ENCODE results near the gene RAB5IF.
"Not testable (repeated sequence)": the region's sequence is repeated elsewhere in the genome, so short reads cannot be mapped to it uniquely, and the experiment has no call there.

RAB5IF gene

DNA sequence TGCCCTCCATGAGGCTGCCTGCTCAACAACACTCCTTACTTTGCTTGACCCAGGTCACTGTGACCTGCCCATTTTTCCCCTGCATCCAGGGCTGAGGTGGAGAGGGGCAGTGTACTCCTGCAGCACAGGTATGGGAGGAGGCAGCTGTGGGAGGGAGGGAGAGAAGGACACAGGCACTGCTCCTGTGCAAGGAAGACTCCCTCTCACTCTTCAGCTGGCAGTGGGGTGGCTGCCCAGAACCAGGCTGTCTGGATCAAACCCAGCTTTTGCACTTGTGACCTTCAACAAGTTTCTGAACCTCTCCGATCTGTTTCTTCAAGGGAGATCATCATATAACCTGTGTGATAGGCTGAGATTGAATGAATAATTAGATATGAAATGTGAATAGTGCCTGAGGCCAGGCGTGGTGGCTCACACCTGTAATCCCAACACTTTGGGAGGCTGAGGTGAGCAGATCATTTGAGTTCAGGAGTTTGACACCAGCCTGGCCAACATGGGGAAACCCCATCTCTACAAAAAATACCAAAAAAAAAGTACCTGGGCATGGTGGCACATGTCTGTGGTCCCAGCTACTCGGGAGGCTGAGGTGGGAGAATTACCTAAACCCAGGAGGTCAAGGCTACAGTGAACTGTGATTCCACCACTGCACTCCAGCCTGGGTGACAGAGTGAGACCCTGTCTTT is 18.1 kb upstream of the RAB5IF start:
- no peak for DNase-seq (ENCODE audit: low read depth)

DNA sequence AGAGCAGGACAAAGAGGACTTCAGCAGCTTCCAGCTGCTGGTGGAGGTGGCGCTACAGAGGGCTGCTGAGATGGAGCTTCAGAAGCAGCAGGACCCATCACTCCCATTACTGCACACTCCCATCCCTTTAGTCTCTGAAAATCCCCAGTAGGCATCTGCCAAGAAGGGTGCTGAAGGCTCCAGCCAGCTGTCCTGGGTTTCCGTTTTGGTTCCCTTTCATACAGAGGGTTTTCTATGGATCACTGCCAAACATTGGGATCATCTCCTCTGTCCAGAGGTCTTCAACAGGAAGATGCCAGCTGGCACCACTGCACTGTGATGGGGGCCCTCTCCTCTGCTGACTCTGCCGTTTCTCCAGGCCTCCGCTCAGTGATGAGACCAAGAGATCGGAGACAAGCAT is 14.3 kb upstream of the RAB5IF start:
- DNase-seq (ENCODE audit: low read depth): no peak

DNA sequence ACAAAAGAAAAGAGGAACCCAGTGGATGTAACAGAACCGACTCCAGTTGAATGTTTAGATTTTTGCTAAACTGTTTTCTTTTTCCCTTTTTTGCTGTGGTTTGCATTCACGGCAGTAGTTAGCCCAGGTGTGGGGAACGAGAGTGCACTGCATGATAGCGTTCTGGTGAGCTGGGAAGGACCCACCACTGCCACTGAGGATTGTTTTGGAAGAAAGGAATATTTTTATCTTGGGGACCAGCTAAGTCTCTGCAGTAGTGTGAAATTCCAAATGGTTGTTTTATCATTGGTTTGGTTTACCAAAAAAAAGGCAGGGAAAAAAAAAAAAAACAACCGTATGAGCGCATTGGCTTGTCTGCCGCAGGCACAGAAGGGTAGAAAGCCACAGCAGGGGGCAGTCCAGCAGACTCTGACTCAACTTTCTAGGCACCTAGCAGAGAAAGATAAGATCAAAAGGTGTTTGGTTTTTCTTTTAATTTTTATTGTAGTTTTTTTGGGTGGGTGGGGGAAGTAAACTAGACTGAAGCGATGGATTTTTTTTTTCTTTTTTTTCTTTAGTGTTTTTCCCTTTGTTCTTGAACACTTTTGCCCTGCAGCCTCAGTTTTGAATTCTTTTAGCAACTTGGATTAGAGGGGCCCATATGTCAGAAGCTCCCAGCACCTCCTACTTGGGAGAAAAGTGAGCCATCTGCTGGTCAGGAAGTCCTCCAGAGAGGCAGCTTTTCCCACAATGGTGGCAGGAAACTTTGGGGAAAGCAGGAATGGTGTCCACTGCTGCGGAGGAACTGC is 13.5 kb upstream of the RAB5IF start:
- no peak for DNase-seq (ENCODE audit: low read depth)

DNA sequence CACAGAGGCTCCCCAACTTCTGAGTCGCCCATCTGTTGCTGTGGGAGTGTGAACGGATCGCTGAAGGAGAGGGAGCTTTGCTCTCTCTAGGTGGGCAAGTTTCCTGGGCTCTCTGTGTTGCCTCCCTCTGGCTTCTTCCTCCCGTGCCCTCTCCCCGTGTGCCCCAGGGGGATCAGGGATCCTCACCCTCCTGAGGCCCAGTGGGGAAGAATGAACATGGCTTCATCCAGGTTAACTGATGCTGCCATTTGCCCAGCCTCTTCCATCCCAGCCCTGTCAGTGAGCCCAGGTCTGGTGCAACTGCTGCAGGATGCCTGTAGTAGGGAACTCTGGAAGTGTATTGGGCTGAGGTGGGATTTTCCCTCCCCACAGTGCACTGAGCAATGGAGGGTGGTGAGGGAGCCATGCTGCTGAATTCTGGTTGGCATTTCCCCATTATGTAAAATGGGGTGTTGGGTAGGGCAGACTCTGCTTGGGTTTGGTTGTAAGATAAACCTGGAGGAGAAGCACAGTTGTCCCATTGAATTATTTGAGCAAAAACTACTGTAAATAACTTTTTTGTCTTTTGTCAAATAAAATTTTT is 12.1 kb upstream of the RAB5IF start:
- no peak for DNase-seq (ENCODE audit: low read depth)

DNA sequence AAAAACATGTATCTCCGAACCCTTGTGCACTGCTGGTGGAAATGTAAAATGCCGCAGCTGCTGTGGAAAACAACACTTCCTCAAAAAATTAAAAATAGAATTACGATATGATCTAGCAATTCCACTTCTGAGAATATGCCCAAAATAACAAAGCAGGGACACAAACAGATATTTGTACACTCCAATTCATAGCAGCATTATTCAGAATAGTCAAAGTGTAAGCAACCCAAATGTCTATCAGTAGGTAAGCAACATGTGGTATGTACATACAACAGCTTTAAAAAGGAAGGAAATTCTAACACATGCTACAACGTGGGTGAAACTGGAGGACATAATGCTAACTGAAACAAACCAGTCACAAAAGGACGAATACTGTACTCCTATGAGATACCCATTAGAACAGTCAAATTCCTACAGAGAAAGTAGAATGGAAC is 5.7 kb upstream of the RAB5IF start:
- no peak for DNase-seq (ENCODE audit: low read depth)

DNA sequence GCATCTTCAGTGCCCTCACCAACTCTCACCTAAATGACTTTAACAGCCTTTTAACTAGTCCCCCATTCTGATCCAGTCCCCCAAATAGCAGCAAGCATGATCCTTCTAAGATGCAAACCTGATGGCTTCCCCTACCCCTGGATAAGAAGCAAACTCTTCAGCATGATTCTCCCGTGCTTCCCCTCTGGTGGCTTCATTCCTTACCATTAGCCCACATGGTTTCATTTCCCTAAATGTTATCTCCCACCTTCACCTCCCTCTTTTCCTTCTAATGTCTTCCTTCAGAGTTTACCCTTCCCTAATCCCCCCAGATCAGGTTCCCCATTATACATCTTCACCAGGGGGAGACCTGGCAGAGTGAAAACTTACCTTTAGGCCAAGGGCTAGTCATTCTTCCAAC is 4.0 kb upstream of the RAB5IF start:
- no peak for DNase-seq (ENCODE audit: low read depth)

DNA sequence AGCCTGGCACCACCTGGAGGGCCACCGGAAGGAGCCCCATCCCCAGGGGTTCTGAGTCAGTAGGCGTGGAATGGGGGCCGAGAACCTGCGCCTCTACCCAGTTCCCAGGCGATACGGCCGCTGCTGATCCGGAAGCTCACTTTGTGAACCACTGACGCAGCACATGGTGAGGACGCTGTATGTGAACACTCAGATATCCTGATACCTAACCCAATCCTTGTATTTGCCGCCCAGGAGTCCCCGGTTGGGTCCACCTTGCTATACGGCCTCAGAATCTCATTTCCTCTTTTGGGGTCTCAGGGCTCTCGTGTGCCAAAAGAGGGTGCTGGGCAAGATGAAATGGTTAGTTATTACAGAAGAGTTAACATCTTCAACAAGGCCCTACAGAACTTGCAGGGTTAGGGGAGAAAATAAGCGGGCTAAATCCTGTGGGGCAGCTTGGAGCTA is 604 bp upstream of the RAB5IF start:
- DNase-seq (ENCODE audit: low read depth): no peak

DNA sequence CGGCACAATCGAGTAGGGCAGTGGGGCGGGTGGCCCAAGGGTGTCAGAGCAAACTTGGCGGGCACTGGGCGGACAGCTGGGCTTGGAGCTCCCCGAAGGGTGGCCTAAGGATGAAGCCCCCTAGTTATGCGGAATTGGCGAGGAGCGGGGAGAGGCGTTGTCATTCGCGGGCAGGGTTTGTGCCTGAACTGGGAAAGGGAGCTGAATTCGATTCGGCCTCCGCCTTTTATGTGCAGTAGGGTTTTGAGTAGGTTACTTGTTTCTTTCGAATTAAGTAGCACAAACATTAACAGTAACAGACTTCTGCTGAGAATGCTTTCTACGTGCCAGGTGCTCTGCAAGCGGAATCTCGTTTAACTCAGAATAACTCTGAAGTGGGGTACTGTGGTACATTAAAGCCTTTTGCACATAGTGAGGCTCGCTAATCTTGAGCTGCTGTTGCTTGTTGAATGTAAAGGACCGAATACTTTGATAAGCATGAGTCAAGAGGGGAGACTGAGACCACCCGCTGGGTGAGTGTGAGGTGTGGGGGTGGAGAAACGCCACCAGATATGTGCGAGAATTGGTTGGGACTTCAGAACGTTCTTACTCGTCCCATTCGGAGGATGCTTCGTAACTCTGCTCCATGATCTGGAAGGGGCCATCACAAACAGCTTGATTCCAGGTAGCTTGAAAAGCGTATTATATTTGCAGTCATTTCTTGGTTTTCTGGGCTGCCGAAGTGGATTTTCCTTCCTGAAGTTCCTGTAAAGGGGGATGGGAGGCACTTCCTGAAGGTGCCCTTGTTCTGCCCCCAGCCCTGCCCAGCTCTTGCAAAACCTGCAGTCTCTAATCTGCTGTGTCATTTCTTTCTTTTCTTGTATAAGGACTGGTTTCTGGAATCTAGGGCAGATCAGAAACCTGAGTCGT is 833 bp downstream of the RAB5IF start:
- DNase-seq (ENCODE audit: low read depth): no peak

DNA sequence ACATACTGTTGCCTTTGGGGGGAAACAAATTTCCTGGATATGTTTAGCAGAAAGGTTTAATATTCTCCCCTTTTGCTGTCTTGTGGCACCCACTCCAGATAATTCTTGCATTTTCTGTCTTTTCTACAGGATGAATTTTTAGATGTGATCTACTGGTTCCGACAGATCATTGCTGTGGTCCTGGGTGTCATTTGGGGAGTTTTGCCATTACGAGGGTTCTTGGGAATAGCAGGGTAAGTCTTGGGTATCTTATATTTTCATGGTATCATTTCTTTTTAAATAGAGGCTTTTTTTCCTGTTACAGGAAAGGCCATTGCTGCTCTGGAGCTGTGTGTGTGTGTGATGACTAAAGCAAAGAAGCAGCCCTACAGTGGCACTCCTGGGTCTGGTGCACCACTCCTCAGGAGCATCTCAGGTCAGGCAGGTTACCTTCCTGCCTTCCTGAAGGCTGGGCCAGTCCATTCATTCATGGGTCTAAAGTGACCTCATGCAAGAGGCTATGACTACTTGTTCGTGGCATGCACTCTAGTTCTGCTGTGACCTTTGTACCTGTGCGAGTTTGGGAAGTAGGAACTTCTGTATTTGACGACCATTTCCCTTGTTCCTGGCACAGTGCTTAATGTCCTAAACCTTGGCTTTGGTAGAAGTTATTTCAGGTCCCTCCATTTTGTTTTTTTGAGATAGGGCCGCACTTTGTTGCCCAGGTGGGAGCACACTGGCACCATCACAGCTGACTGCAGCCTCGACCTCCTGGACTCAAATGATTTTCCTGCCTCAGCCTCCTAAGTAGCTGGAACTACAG is 2.2 kb downstream of the RAB5IF start:
- no peak for DNase-seq (ENCODE audit: low read depth)

DNA sequence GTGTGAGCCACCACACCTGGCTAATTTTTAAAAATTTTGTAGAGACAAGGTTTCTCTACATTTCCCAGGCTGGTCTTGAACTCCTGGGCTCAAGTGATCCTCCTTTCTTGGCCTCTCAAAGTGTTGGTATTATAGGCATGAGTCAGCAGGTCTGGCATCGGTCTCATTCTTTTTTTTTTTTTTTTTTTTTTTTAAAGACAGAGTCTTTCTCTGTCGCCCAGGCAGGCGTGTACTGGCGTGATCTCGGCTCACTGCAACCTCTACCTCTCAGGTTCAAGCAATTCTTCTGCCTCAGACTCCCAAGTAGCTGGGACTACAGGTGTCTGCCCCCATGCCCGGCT is 2.8 kb downstream of the RAB5IF start:
- DNase-seq (ENCODE audit: low read depth): not testable (repeated sequence)

DNA sequence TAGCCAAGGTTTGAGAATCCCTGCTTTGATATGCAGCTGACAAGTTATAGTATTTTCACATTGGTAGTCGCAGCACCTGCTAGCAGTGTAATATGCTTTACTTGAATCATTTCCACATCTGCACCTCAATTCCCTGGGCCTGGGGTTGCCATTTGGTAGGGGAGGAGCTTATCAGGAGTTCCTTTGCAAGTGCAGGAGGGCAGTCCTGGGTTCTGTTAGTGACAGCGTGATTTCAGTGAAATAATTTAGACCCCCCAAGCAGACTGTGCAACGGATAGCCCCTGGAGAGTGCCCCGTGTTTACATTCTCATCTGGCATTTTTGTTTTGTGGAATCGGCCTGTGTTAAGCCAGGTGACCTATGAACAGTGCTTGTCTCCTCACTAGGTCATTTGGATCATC is 6.0 kb downstream of the RAB5IF start:
- DNase-seq (ENCODE audit: low read depth): no peak

DNA sequence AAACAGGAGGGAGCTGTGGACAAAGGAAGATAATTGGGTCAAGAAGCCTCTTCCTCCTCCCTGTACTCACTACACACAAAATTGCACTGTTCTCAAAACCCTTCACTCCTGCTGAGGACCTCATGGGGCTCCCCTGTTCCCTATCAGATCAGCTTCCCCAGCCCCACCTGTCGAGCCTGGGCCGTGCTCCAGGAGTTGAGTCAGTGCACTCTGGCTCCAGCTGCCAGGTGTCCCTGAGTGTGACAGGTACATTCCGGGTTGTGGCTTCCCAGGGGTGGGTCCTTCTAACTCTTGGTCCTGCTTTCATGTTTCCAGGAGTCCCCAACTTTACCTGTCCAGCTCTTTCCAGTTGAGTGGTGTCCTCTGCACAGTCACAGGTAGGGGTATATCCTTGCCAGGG is 8.4 kb downstream of the RAB5IF start:
- no peak for DNase-seq (ENCODE audit: low read depth)

DNA sequence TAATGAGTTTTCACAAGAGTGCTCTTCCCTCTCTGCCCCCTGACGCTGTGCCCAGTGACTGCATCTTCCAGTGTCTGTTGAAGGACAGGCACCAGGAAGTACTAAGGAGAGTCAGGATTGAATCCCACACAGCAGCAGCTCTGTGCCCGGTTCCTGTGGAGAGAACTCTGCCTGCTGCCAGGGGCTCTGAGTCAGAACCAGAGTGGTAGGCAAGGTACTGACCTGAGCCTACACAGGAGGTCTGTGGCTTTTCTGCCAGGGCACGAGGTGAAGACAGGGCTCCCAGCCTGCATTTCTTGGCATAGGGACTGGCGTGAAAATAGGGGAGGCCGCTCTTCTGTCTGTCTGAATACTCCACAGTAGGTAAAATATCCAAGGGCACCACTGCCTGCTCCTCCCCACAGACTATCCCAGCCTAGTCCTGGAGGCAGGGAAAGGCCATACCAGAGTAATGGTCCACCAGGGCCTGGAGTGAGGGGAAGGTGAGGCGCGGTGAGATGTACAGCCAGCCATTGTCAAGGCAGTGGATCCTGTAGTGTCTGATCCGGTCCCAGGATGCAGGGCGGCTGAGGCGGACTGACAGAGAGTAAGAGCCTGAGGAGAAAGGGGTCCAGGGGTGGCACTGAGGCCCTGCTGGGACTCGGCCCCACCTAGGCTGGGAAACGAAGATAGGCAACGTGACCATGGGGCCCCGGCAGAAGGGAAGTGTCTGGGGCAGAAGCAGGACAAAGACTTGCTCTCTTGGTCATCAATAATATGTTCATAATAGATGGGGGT is 9.4 kb downstream of the RAB5IF start:
- DNase-seq (ENCODE audit: low read depth): no peak

DNA sequence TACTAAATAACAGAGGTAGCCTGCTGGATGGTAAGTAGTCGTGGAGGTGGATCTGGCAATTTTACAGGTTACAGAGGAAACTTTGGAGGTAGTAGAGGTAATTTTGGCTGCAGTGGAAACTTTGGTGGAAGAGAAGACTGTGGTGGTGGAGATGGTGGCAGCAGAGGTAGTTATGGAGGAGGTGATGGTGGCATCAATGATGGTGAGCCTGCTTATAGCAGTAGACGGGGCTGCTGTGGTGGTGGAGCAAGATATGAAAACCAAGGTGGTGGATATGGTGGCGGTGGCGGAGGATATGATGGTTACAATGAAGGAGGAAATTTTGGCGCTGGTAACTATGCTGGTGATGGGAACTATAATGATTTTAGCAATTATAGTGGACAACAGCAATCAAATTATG is 15.3 kb downstream of the RAB5IF start:
- DNase-seq (ENCODE audit: low read depth): no peak

DNA sequence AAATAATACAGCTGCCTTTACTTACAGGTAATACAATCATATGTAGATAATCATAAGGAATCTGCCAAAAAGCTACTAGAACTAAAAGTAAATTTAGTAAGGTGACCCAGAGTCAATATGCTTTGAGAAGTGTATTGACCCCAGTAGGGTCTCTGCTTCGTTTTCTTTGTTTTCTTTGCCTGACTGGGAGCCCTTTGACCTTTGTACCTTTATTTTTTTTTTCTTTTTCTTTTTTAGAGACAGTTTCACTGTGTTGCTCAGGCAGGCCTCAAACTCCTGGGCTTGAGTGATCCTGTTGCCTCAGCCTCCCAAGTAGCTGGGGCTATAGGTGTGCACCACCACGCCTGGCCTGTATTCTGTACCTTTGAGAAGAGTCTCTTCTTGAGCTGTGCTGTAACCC is 17.9 kb downstream of the RAB5IF start:
- DNase-seq (ENCODE audit: low read depth): no peak

DNA sequence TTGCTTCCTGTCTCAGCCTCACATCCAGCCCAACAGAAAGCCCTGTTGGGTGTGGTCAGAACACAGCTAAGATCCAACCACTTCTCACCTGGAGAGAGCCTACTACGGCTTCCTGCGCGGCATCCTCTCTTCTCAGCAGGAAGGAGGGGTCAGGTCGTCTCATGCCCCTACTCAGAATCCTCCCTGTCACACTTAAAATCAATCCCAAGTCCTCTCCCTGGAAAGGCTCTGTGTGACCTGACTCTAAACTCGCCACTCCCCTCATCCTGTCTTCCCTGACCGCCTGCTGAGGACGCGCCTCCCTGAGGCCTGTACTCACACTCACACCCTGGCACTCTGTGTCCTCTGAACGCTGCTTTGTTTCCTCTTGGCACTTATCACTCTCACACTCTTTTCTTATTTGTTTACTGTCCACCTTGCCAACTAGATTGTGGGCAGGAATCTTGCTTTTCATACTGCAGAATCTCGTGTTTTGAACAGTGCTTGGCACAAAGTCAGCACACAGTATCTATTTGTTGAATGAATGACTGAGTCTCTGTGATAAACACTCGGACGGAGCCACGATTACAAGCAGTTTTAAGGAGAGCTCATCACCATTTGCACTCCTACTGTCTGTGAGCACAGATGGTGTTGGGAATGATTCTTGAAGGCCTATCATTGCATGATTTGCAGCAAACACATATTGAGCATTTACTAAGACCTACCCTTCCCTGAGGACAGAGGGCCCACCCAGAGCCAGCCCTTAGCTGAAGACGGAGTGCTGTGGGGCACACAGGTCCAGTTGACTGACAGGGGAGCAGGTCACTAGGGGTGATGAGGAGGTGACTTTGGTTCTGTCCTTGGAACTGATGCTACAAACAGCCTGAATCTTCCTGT is 18.7 kb downstream of the RAB5IF start:
- DNase-seq (ENCODE audit: low read depth): no peak

DNA sequence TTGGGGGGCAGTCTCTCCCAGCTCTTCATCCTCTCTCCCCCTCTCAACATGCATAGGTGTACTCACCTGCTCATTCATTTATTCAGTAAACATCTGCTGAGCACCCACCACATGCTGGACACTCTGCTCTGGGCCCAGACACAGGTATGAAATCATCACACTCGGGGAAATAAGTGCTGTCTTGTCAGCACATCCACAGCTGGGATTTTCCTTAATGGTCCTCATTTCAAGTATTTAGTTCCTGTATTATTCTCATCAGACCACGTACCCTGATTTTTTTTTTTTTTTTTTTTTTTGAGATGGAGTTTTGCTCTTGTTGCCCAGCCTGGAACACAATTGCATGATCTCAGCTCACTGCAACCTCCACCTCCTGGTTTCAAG is 19.4 kb downstream of the RAB5IF start:
- DNase-seq (ENCODE audit: low read depth): no peak

DNA sequence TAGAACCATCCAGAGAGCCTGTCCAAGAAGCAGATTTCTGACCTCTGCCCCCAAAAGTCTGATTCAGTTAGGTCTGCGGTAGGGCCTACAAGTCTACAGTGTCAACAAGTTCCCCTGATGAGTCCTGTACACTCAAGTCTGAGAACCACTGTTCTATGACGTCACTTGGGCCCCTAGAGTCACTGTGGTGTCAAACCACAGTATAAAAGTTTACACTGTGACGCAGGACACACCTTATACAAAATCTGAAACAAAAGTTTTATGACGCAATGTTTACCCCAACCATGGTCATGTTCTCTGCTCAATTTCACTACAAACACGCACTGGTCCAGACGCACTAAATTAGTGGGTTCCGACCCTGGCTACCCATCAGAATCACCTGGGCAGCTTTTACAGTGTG is 22.5 kb downstream of the RAB5IF start:
- DNase-seq (ENCODE audit: low read depth): no peak

DNA sequence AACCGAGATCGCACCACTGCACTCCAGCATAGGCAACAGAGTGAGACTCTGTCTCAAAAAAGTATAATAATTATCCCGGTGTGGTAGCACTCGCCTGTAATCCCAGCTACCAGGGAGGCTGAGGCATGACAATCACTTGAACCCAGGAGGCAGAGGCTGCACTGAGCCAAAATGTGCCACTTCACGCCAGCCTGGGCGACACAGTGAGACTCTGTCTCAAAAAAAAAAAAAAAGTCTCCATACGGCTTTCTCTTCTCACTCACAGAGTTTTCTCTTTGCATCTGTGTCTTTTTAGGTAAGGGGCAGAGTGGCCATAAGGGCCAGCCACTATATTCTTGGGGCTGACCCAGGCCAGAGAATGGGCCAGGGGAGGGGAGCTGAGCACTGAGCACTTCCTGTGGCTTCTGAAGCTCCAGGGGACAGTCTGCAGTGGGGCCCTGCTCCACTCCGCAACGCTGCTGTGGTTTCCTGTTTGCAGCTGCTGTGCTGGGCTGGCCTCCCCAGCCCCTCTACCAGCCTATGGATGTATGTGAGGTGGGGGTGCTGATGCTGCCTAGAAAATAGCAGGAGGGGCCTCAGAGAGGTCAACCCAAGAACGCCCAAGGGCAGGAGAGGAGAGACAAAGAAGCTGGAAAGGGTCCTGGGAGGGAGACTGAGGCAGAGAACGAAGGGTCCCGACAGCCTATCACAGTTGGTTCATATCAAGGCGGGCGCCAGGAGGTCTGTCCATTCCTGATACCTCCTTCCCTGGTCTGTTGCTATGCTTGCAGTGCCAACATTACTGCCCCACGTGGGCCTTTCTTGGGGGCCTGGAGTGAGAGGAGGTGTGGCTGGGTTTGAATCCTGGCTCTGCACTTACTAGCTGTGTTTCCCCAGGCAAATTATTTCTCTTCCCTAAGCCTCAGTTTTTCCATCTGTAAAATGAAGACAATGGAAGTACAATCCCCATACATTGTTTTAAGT is 24.4 kb downstream of the RAB5IF start:
- DNase-seq (ENCODE audit: low read depth): no peak
